Measurements from ENCODE around the gene TFDP2. TPM values are rescaled to one million over a fixed set of nuclear protein-coding genes. Genes with fewer than 3 reads are reported as not detected.

The TFDP2 gene
- total RNA-seq, 1 experiment from 2014 or later, result 76.0 TPM

DNA sequence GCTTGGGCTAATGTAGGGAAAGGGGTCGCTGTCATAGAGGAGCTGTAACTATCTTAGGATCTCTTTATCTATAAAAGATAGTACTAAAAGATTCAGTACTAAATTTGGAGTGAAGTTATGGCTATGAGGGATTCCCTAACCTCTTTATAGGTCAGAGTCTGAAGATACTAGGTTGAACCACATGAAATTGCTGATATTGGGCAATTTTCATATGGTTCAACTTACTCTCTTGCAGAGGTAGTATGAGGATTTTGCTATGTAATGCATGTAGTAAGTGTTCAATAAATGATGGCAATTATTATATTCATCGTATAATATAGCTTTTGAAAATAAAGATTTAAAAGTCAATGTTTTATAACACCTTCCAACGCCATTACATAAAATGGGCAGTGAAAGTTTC, 1.9 kb upstream of the TFDP2 start:
- Histone ChIP-seq H3K79me1 (ENCODE audit: insufficient read depth, low read depth, low read length, poor library complexity, severe bottlenecking) (no peaks in the 10 kb centered on the region), H3K18ac (ENCODE audit: insufficient read length, low read depth, low read length) (no peak overlapping the region), H2AK5ac (ENCODE audit: insufficient read length, low read length) (no peak overlapping the region), H3K4ac (ENCODE audit: low read depth, low read length) (no peak overlapping the region), H3K4me2 (ENCODE audit: insufficient read depth, insufficient read length, low read length) (no peak overlapping the region), H3T11ph (ENCODE audit: low read length) (no peak overlapping the region), H3K14ac (ENCODE audit: insufficient read depth, low read length) (no peak overlapping the region), H3K56ac (ENCODE audit: insufficient read length, low read depth, low read length) (no peak overlapping the region), H2BK15ac (ENCODE audit: low read depth, low read length) (no peak overlapping the region), H4K20me1 (ENCODE audit: control insufficient read depth, insufficient read depth, insufficient read length) (no peaks in the 10 kb centered on the region), H2BK5ac (ENCODE audit: insufficient read length, low read length) (no peak overlapping the region), H3K23me2 (ENCODE audit: insufficient read length, low read depth, low read length, poor library complexity, severe bottlenecking) (peaks cover 12% of the 10 kb centered on the region), H3K27me3 (ENCODE audit: insufficient read depth, low read length) (no peaks in the 10 kb centered on the region), H2BK20ac (ENCODE audit: low read depth, low read length, poor library complexity, severe bottlenecking) (no peak overlapping the region), H3K27ac (ENCODE audit: insufficient read length, low read depth, low read length) (no peak overlapping the region), H3K9ac (ENCODE audit: extremely low read depth, insufficient read length, low read length) (no peak overlapping the region), H4K91ac (ENCODE audit: insufficient read length, low read depth, low read length) (no peak overlapping the region), H4K8ac (replicated peaks; ENCODE audit: insufficient read length, low read depth, low read length) (no peak overlapping the region), H3K4me1 (ENCODE audit: insufficient read depth, low read length) (no peaks in the 10 kb centered on the region), H2BK120ac (ENCODE audit: low read depth, low read length, poor library complexity, severe bottlenecking) (no peak overlapping the region), H3K23ac (ENCODE audit: insufficient read length, low read depth, low read length) (no peak overlapping the region), H3K9me3 (ENCODE audit: control insufficient read depth, low read depth, low read length) (no peaks in the 10 kb centered on the region), H4K5ac (ENCODE audit: insufficient read length, low read depth, low read length) (no peak overlapping the region), H2AFZ (ENCODE audit: low read length) (no peak overlapping the region), H3K79me2 (ENCODE audit: insufficient read depth, low read length) (no peaks in the 10 kb centered on the region), H2BK12ac (ENCODE audit: insufficient read length, low read depth, low read length) (no peak overlapping the region)
- peaks cover 15% of the 10 kb centered on the region in 2 experiments for H3K4me1 Mint-ChIP-seq
- H3K36me3 Mint-ChIP-seq (ENCODE audit: insufficient read depth in 1 of 3, low read depth in 3 of 3), result no peaks in the 10 kb centered on the region
- no peak for DNase-seq
- H3K27me3 Mint-ChIP-seq (ENCODE audit: low read depth), result peaks cover 15% of the 10 kb centered on the region
- H3K9me3 Mint-ChIP-seq, result no peaks in the 10 kb centered on the region
- H3K4me3 Mint-ChIP-seq, result no peak overlapping the region
- TF ChIP-seq, protein P1, sequence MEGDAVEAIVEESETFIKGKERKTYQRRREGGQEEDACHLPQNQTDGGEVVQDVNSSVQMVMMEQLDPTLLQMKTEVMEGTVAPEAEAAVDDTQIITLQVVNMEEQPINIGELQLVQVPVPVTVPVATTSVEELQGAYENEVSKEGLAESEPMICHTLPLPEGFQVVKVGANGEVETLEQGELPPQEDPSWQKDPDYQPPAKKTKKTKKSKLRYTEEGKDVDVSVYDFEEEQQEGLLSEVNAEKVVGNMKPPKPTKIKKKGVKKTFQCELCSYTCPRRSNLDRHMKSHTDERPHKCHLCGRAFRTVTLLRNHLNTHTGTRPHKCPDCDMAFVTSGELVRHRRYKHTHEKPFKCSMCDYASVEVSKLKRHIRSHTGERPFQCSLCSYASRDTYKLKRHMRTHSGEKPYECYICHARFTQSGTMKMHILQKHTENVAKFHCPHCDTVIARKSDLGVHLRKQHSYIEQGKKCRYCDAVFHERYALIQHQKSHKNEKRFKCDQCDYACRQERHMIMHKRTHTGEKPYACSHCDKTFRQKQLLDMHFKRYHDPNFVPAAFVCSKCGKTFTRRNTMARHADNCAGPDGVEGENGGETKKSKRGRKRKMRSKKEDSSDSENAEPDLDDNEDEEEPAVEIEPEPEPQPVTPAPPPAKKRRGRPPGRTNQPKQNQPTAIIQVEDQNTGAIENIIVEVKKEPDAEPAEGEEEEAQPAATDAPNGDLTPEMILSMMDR (conservative IDR thresholded peaks at IDR 0.05), result no peak
- no CpG with 5 or more reads among the region's 3 CpGs for WGBS (ENCODE audit: extremely low coverage, insufficient read length, low lambda C conversion rate)
- no peak overlapping the region for H3K27ac Mint-ChIP-seq
